Measurements from ENCODE around the gene RAC2. TPM values are rescaled to one million over a fixed set of nuclear protein-coding genes. Genes with fewer than 3 reads are reported as not detected.

The RAC2 gene
- total and polyA plus RNA-seq, 2 of the 8 experiments (the other 6 are each of a cell fraction or from before 2014, with no cell fraction given): 2.3 to 4.3 TPM

- TF ChIP-seq, protein P1, sequence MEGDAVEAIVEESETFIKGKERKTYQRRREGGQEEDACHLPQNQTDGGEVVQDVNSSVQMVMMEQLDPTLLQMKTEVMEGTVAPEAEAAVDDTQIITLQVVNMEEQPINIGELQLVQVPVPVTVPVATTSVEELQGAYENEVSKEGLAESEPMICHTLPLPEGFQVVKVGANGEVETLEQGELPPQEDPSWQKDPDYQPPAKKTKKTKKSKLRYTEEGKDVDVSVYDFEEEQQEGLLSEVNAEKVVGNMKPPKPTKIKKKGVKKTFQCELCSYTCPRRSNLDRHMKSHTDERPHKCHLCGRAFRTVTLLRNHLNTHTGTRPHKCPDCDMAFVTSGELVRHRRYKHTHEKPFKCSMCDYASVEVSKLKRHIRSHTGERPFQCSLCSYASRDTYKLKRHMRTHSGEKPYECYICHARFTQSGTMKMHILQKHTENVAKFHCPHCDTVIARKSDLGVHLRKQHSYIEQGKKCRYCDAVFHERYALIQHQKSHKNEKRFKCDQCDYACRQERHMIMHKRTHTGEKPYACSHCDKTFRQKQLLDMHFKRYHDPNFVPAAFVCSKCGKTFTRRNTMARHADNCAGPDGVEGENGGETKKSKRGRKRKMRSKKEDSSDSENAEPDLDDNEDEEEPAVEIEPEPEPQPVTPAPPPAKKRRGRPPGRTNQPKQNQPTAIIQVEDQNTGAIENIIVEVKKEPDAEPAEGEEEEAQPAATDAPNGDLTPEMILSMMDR (IDR thresholded peaks at IDR 0.05; ENCODE audit: control extremely low read depth in 1 of 3, insufficient read depth in 1 of 3, low read depth in 1 of 3, low read length in 3 of 3): peak; percentile 53 to 72 (median 56)
Measured at GRCh38 chr22:37198258-37199102, 45.6 kb downstream of the RAC2 start (continued).
